PC-9 (cell line): ENCODE measurements around the gene LMF1. TPM values are rescaled to one million over a fixed set of nuclear protein-coding genes. Genes with fewer than 3 reads are reported as not detected.

Experiments
- BruUV-seq: library from RNA; stranded (reverse); fragments of 400-500 nt; replicated peaks from 2 replicates; lab custom pipeline; 2021; lab: Mats Ljungman, UMichigan
- CTCF ChIA-PET: fragments of 300-600 bp; sonication (Branson Sonifier 250); formaldehyde crosslinking; loops from one replicate; lab custom pipeline; 2022; ENCODE audit warnings: antibody characterized with exemption; lab: Charles Lee
- POLR2A ChIA-PET: fragments of 300-600 bp; sonication (Branson Sonifier 250); formaldehyde crosslinking; loops from one replicate; lab custom pipeline; 2022; ENCODE audit warnings: antibody characterized with exemption; ENCODE audit not compliant: unreplicated experiment; lab: Charles Lee
- DNase-seq, 2 experiments: peaks; one replicate each; pipeline versions ENCODE4 v3.0.0 to v3.0.0-alpha.2; 2015 to 2022; ENCODE audit warnings: mixed read lengths in 1 of 2
- H2AFZ ChIP-seq: fragments of 200-600 bp; sonication (generic); 2 replicates; pipeline ENCODE4 v1.8.1; 2017; ENCODE audit warnings: antibody characterized with exemption
- H3F3A ChIP-seq: fragments of 200-600 bp; sonication (generic); 2 replicates; pipeline ENCODE4 v1.8.1; 2017; ENCODE audit warnings: antibody characterized with exemption, mild to moderate bottlenecking, low read depth; ENCODE audit not compliant: insufficient read depth
- H3K27ac ChIP-seq: fragments of 200-600 bp; sonication (generic); 2 replicates; pipeline ENCODE4 v1.6.1; 2016; ENCODE audit warnings: mixed run types
- H3K27me3 ChIP-seq: fragments of 200-600 bp; sonication (generic); 2 replicates; pipeline ENCODE4 v1.6.1; 2016; ENCODE audit warnings: low read depth, mixed run types; ENCODE audit not compliant: insufficient read depth
- H3K36me3 ChIP-seq: fragments of 200-600 bp; sonication (generic); 2 replicates; pipeline ENCODE4 v1.6.1; 2016; ENCODE audit warnings: low read depth, mixed run types
- H3K4me1 ChIP-seq: fragments of 200-600 bp; sonication (generic); replicated peaks from 2 replicates; pipeline ENCODE4 v1.6.1; 2016; ENCODE audit warnings: mixed run types; ENCODE audit not compliant: insufficient read depth
- H3K4me2 ChIP-seq: fragments of 200-600 bp; sonication (generic); 2 replicates; pipeline ENCODE4 v1.6.1; 2017; ENCODE audit warnings: mixed run types
- H3K4me3 ChIP-seq: fragments of 200-600 bp; sonication (generic); 2 replicates; pipeline ENCODE4 v1.6.1; 2016; ENCODE audit warnings: mixed run types
- H3K79me2 ChIP-seq: fragments of 200-600 bp; sonication (generic); 2 replicates; pipeline ENCODE4 v1.6.1; 2017; ENCODE audit warnings: low read depth, mixed run types
- H3K9me2 ChIP-seq: fragments of 200-600 bp; sonication (generic); 2 replicates; pipeline ENCODE4 v1.8.1; 2017; ENCODE audit warnings: mild to moderate bottlenecking; ENCODE audit not compliant: insufficient read depth
- H3K9me3 ChIP-seq: fragments of 200-600 bp; sonication (generic); 2 replicates; pipeline ENCODE4 v1.8.1; 2016; ENCODE audit warnings: low read depth; ENCODE audit not compliant: insufficient read depth
- H4K20me1 ChIP-seq: fragments of 200-600 bp; sonication (generic); 2 replicates; pipeline ENCODE4 v1.8.1; 2017; ENCODE audit not compliant: insufficient read depth
- EZH2 ChIP-seq: fragments of 200-600 bp; sonication (generic); IDR thresholded peaks from 2 replicates; pipeline ENCODE4 v1.8.0; 2017; ENCODE audit warnings: antibody characterized with exemption, low read depth
- intact Hi-C: fragments of 100-400 bp; cut with micrococcal nuclease; formaldehyde crosslinking; loops from one replicate; pipeline ENCODE4 v1.10.0; 2022; ENCODE audit not compliant: unreplicated experiment
- total RNA-seq: library from RNA; stranded (reverse); gene quantifications from 2 replicates; pipeline ENCODE4 v1.2.3, GENCODE V29; 2021
- TF ChIP-seq, protein P1 (sequence below): fragments of 200-600 bp; sonication (generic); conservative IDR thresholded peaks from 2 replicates; pipeline ENCODE4 v1.6.1; 2017; ENCODE audit warnings: mixed run types, antibody characterized with exemption, mild to moderate bottlenecking, moderate library complexity

Gene LMF1
- total RNA-seq, 1 experiment from 2014 or later, result 31.3 TPM

DNA sequence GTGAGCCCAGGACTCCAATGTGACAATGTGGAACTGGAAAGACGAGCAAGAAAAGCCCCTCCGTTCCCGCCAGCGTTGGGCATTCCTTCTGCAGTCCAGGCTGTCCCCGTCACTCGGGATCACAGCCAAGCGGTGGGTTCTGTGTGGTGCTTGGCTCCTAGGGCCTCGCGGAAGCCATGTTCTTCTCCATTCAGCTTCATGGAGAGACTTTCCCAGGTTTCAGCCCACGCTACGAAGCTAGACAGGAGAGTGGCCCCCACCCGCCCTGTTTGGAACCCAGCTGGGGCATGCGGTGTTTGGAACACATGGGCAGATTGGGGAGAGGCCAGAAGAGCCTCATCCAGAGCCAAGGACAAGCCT lies 5.8 kb downstream of the LMF1 start:
- Histone ChIP-seq H3K79me2 (peaks cover 8% of the 10 kb centered on the region; the same call in 1 of the 2 replicates), H3K27ac (no peak overlapping the region), H3K4me2 (no peak overlapping the region), H3K27me3 (no peaks in the 10 kb centered on the region), H4K20me1 (no peaks in the 10 kb centered on the region; the same call in 1 of the 2 replicates), H3K9me3 (no peaks in the 10 kb centered on the region), H3K4me1 (peaks cover 8% of the 10 kb centered on the region), H3K4me3 (no peak overlapping the region), H2AFZ (no peak overlapping the region), H3F3A (peaks cover 3% of the 10 kb centered on the region; the same call in 1 of the 2 replicates), H3K9me2 (no peaks in the 10 kb centered on the region), H3K36me3 (no peaks in the 10 kb centered on the region)
- CTCF ChIA-PET, result no interaction called here
- no TSS peak for BruUV-seq
- TF ChIP-seq, protein P1, sequence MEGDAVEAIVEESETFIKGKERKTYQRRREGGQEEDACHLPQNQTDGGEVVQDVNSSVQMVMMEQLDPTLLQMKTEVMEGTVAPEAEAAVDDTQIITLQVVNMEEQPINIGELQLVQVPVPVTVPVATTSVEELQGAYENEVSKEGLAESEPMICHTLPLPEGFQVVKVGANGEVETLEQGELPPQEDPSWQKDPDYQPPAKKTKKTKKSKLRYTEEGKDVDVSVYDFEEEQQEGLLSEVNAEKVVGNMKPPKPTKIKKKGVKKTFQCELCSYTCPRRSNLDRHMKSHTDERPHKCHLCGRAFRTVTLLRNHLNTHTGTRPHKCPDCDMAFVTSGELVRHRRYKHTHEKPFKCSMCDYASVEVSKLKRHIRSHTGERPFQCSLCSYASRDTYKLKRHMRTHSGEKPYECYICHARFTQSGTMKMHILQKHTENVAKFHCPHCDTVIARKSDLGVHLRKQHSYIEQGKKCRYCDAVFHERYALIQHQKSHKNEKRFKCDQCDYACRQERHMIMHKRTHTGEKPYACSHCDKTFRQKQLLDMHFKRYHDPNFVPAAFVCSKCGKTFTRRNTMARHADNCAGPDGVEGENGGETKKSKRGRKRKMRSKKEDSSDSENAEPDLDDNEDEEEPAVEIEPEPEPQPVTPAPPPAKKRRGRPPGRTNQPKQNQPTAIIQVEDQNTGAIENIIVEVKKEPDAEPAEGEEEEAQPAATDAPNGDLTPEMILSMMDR, result no peak
- TF ChIP-seq EZH2, result no peak
- intact Hi-C loops, result no loop called here
- no peak for DNase-seq
- POLR2A ChIA-PET, result no interaction called here

DNA sequence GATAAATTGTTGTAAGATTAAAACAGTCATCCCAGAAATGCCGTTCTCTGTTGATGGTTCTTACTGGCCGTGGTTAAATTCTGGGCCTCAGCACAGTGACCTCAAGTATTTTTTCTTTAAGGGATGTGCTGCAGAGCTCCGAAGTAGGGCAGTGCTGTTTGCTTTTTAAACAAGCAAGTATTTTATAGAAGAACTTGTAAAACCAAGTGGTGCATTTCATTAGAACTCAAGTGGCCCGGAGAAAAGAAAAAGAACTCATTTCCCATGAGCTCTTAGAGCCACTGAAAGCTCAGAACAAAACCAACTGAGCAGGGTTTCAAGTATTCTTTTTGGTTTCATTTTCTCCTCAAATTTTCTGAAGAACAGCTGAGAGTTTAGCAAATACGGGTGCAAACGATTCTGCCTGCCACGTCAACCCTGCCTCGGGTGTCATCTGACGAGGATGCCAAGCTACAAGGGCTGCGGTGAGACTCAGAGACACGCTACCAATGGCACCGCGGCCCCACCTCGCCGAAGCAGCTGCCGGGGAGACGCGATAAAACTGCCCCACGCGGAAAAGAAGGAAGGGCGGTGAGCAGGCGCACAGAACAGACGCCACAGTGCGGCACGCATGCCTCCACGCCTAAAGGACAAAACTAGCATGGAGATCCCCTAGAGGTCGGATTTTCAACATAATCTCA lies 6.3 kb downstream of the LMF1 start:
- no peaks in the 10 kb centered on the region; the same call in 1 of the 2 replicates for H4K20me1 ChIP-seq
- no peaks in the 10 kb centered on the region for H3K27me3 ChIP-seq
- H3F3A ChIP-seq, result peaks cover 3% of the 10 kb centered on the region; the same call in 1 of the 2 replicates
- TF ChIP-seq, protein P1, result no peak
- TF ChIP-seq EZH2, result no peak
- H3K9me3 ChIP-seq, result no peaks in the 10 kb centered on the region
- CTCF ChIA-PET, result interaction anchor here (0.7 kb wide), 1 partner anchor 19 kb away, joined by 7 read pairs; no protein-coding TSS in a partner anchor
- peaks cover 3% of the 10 kb centered on the region; the same call in 1 of the 2 replicates for H3K4me1 ChIP-seq
- BruUV-seq, result no TSS peak
- intact Hi-C loops, result no loop called here
- no peak overlapping the region for H3K27ac ChIP-seq
- peak in 1 of 2 experiments; percentile 46 for DNase-seq
- no peaks in the 10 kb centered on the region for H3K36me3 ChIP-seq
- no peak overlapping the region for H2AFZ ChIP-seq
- no peak overlapping the region for H3K4me2 ChIP-seq
- no peak overlapping the region for H3K4me3 ChIP-seq
- peaks cover 3% of the 10 kb centered on the region; the same call in 1 of the 2 replicates for H3K79me2 ChIP-seq
- POLR2A ChIA-PET, result interaction anchor here (0.6 to 1.3 kb wide), 4 partner anchors 10 to 229 kb away, joined by 3 to 5 read pairs (median 3); no protein-coding TSS in a partner anchor
- no peaks in the 10 kb centered on the region for H3K9me2 ChIP-seq

DNA sequence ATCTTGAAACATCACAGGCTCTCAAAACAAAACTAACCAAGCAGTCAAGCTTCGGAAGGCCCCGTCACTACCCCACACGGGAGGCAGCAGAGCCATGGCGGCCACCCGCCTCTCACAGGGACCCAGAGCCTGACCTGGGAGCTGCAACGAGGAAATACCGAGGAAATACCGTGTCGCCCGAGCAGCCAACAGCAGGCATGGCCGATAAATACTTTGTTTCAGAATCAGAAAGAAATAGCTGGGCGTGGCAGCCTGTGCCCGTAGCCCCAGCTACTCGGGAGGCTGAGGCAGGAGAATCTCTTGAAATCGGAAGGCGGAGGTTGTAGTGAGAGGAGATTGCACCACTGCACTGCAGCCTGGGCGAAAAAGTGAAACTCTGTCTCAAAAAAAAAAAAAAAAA lies 6.9 kb downstream of the LMF1 start:
- Histone ChIP-seq H3K36me3 (no peaks in the 10 kb centered on the region), H4K20me1 (no peaks in the 10 kb centered on the region; the same call in 1 of the 2 replicates), H3K9me3 (no peaks in the 10 kb centered on the region), H3K79me2 (no peaks in the 10 kb centered on the region), H2AFZ (no peak overlapping the region), H3K4me1 (no peaks in the 10 kb centered on the region), H3K27ac (no peak overlapping the region), H3K4me2 (no peak overlapping the region), H3F3A (peaks cover 3% of the 10 kb centered on the region; the same call in 1 of the 2 replicates), H3K27me3 (no peaks in the 10 kb centered on the region), H3K4me3 (no peak overlapping the region), H3K9me2 (no peaks in the 10 kb centered on the region)
- no peak for TF ChIP-seq EZH2
- TF ChIP-seq, protein P1, result no peak
- ChIA-PET POLR2A (interaction anchor here (0.6 to 1.3 kb wide), 3 partner anchors 10 to 152 kb away, joined by 3 to 5 read pairs (median 3); no protein-coding TSS in a partner anchor), CTCF (interaction anchor here (0.7 kb wide), 2 partner anchors 18 to 131 kb away, joined by 3 to 7 read pairs; no protein-coding TSS in a partner anchor)
- BruUV-seq, result no TSS peak
- intact Hi-C loops, result no loop called here
- peak in 1 of 2 experiments; percentile 35 for DNase-seq
